HFFc6 (cell line): ENCODE results near the gene SCUBE1. TPM values are rescaled to one million over a fixed set of nuclear protein-coding genes. Genes with fewer than 3 reads are reported as not detected.

Source experiments
- DNase-seq: peaks from one replicate; pipeline ENCODE4 v3.0.0-alpha.2; 2018
- H3K27ac Mint-ChIP-seq: 2 replicates; pipeline ENCODE4 v1.8.0; 2020; ENCODE audit warnings: mild to moderate bottlenecking, mixed read lengths
- H3K27me3 Mint-ChIP-seq: 2 replicates; pipeline ENCODE4 v1.8.0; 2021; ENCODE audit warnings: mild to moderate bottlenecking, moderate library complexity, mixed read lengths; ENCODE audit not compliant: insufficient read depth
- H3K36me3 Mint-ChIP-seq: 2 replicates; pipeline ENCODE4 v1.8.0; 2021; ENCODE audit warnings: low read depth, mixed read lengths
- H3K4me1 Mint-ChIP-seq: 2 replicates; pipeline ENCODE4 v1.8.0; 2020; ENCODE audit warnings: low read depth, mixed read lengths
- H3K4me3 Mint-ChIP-seq: 2 replicates; pipeline ENCODE4 v1.8.0; 2020; ENCODE audit warnings: mild to moderate bottlenecking, moderate library complexity, mixed read lengths
- H3K9me3 Mint-ChIP-seq: 2 replicates; pipeline ENCODE4 v1.8.0; 2020; ENCODE audit warnings: mild to moderate bottlenecking, mixed read lengths
- total RNA-seq, 6 experiments: library from RNA; stranded (reverse); fragmentation: NEBNext Ultra II Directional; extraction: Animal tissue kit (Norgen Biotek cat#: 25700); gene quantifications; 2 replicates in 1 of 6; 3 replicates in 5 of 6; pipeline ENCODE4 v1.2.3, GENCODE V29; 2021
- TF ChIP-seq, protein P1 (sequence below): fragments of 200-600 bp; sonication (generic); IDR thresholded peaks from 2 replicates; pipeline ENCODE4 v1.5.0; 2021; ENCODE audit warnings: antibody characterized with exemption, mild to moderate bottlenecking

The SCUBE1 gene
- total RNA-seq, 6 experiments from 2014 or later, result not detected

DNA sequence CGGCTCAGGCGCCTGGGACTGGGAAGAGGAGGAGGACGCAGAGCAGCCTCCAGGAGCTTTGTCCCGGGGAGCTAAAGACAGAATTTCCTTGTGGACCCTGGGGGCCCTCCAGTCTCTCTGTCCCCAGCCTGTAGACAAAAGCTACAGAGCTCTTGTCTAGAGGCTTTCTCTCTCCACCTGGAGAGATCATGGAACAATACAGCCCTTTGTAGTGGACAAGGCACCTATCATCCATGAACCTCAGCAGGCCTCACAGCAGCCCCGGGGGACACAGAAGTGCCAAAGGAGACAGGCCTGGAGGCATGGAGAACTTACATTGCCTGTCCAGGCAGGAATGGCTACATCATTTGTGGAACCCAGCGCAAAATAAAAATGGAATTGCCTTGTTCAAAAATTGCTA is 100.5 kb downstream of the SCUBE1 start:
- DNase-seq, result no peak
- Mint-ChIP-seq H3K27me3 (peaks cover 49% of the 10 kb centered on the region), H3K9me3 (no peaks in the 10 kb centered on the region), H3K36me3 (no peaks in the 10 kb centered on the region), H3K4me1 (no peaks in the 10 kb centered on the region), H3K27ac (no peak overlapping the region), H3K4me3 (no peak overlapping the region)
- TF ChIP-seq, protein P1, sequence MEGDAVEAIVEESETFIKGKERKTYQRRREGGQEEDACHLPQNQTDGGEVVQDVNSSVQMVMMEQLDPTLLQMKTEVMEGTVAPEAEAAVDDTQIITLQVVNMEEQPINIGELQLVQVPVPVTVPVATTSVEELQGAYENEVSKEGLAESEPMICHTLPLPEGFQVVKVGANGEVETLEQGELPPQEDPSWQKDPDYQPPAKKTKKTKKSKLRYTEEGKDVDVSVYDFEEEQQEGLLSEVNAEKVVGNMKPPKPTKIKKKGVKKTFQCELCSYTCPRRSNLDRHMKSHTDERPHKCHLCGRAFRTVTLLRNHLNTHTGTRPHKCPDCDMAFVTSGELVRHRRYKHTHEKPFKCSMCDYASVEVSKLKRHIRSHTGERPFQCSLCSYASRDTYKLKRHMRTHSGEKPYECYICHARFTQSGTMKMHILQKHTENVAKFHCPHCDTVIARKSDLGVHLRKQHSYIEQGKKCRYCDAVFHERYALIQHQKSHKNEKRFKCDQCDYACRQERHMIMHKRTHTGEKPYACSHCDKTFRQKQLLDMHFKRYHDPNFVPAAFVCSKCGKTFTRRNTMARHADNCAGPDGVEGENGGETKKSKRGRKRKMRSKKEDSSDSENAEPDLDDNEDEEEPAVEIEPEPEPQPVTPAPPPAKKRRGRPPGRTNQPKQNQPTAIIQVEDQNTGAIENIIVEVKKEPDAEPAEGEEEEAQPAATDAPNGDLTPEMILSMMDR, result no peak

DNA sequence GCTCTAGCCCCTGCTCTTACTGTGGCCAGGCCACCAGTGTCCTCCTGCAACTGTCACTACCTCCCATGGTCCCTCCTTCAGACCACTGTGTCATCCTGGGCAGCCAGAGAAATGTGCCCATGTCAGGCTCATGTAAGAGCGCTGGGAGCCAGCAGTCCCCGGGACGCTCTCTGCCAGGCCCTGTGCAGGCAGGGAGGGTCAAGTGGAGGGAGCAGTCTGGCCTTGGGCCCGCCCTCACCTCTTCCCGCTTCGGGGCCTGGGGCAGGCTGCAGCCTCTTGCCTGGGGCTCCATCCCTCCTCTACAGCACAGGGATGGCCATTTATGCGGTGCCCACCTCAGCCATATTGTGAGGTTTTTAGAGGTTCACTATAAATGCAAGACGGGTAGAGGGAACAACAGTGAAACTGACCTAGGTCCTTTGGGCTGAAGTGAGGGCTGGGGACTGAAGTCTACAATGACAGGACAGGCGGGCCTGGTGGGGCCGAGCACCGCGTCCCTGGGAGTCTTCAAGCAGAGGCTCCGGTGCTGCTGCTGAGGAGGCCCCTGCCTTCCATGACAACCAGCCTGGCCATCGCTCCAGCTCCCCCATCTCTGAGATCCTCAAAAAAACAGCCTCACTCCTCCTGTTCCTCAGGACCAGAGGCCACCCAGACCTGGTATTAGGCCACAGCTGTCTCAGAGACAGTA is 101.3 kb downstream of the SCUBE1 start:
- Mint-ChIP-seq H3K9me3 (no peaks in the 10 kb centered on the region), H3K4me3 (no peak overlapping the region), H3K36me3 (no peaks in the 10 kb centered on the region), H3K27ac (no peak overlapping the region), H3K4me1 (no peaks in the 10 kb centered on the region), H3K27me3 (peaks cover 44% of the 10 kb centered on the region)
- DNase-seq, result no peak
- TF ChIP-seq, protein P1, result no peak

DNA sequence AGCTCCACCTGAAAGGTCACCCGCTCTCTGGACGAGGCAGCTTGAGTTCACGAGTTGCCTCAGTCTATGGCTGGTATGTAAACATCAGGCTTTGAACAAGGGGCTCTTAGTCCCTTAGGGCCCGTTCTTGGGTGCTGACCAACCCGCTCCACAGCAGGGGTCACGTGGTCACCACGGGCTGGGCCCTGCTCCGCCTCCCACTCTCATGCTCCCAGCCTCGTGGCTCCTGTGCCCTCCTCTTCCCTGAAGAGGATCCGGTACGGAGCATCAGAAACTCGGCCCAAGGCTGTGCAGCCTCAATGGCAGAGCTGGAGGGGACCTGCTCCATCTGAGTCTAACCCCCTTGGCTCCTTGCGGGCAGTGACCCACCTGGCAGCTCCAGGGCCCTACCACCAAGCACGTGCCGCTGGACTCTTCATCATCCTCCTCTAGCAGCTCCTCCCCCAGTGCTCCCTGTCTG is 102.0 kb downstream of the SCUBE1 start:
- H3K27ac Mint-ChIP-seq, result no peak overlapping the region
- TF ChIP-seq, protein P1, result no peak
- no peaks in the 10 kb centered on the region for H3K36me3 Mint-ChIP-seq
- no peak overlapping the region for H3K4me3 Mint-ChIP-seq
- H3K27me3 Mint-ChIP-seq, result peaks cover 43% of the 10 kb centered on the region
- no peaks in the 10 kb centered on the region for H3K9me3 Mint-ChIP-seq
- DNase-seq, result no peak
- H3K4me1 Mint-ChIP-seq, result no peaks in the 10 kb centered on the region

DNA sequence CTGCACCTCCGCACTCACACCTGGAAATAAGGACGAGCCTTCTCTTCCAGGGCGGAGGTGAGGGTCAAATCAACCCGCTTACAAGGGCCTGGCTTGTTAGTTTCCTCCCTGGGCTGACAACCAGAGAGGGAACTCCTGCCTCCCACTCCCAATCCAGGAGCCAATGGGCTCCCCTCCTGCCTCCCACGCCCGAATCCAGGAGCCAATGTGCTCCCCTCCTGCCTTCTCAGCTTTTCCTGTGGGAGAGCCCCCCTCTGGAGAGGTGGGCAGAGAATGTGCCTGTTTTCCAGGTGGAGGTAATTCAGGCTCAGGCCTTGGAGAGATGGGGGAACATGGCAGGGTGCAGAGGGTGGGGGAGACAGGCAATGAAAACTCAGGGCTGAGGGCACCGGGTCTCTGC is 102.6 kb downstream of the SCUBE1 start:
- H3K36me3 Mint-ChIP-seq, result no peaks in the 10 kb centered on the region
- no peak overlapping the region for H3K4me3 Mint-ChIP-seq
- H3K27me3 Mint-ChIP-seq, result peaks cover 42% of the 10 kb centered on the region

DNA sequence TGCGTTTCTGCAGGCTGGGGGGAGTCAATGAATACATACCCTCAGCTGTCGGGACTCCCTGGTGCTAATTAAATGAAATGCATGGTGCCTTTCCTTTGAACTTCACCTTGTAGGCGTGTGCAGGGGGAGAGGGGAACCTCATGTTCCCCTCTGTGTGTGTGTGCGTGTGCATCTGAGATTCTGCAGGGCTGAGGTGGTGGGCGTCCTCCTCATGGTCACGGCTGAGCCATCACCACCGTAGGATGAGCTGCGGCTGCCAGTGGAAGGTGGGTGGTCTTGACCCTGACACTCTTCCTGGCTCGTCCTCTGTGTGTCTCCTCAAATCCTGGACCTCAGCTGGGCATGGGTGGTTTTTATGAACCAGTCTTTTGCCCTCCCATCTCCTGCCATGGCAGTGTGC is 103.2 kb downstream of the SCUBE1 start:
- no peak overlapping the region for H3K27ac Mint-ChIP-seq
- TF ChIP-seq, protein P1, result no peak
- H3K36me3 Mint-ChIP-seq, result no peaks in the 10 kb centered on the region
- H3K27me3 Mint-ChIP-seq, result peaks cover 46% of the 10 kb centered on the region
- DNase-seq, result no peak
- no peak overlapping the region for H3K4me3 Mint-ChIP-seq
- H3K9me3 Mint-ChIP-seq, result no peaks in the 10 kb centered on the region
- no peaks in the 10 kb centered on the region for H3K4me1 Mint-ChIP-seq

More for the DNA sequence above, 102.6 kb downstream of the SCUBE1 start:
- no peaks in the 10 kb centered on the region for H3K4me1 Mint-ChIP-seq
- DNase-seq, result no peak
- H3K9me3 Mint-ChIP-seq, result no peaks in the 10 kb centered on the region
- no peak overlapping the region for H3K27ac Mint-ChIP-seq
- TF ChIP-seq, protein P1, result no peak
